ENCODE measurements around the gene PEX26. TPM values are rescaled to one million over a fixed set of nuclear protein-coding genes. Genes with fewer than 3 reads are reported as not detected.

Gene PEX26
- total RNA-seq, 4 donors from 2014 or later, result 29.4 to 49.6 (median 39.4) TPM

- no peaks in the 10 kb centered on the region for H3K27me3 ChIP-seq
- DNase-seq, result peak in 1 of 2 donors; percentile 36
- no peaks in the 10 kb centered on the region for H3K36me3 ChIP-seq
- H3K9me3 ChIP-seq, result no peaks in the 10 kb centered on the region
- peaks cover 0 to 7% of the 10 kb centered on the region in 2 donors for H3K4me1 ChIP-seq
- 53 to 91% methylated on average over 7 of the region's 7 CpGs for WGBS, 2 donors
- no peak overlapping the region for H3K27ac ChIP-seq
- intact Hi-C loops (cut with DNase I), result no loop called here
- H3K4me3 ChIP-seq (replicated peaks in 1 of 3), result no peak overlapping the region
- TF ChIP-seq POLR2A (IDR thresholded peaks at IDR 0.05), result no peak
- no peak for TF ChIP-seq CTCF (IDR thresholded peaks at IDR 0.05)
These were observed 13.2 kb upstream of the PEX26 start for GRCh38 chr22:18064636-18065035.

- Histone ChIP-seq H3K9me3 (no peaks in the 10 kb centered on the region), H3K36me3 (no peaks in the 10 kb centered on the region), H3K27ac (no peak overlapping the region), H3K27me3 (no peaks in the 10 kb centered on the region), H3K4me1 (peaks cover 0 to 7% of the 10 kb centered on the region in 2 donors), H3K4me3 (replicated peaks in 1 of 3) (no peak overlapping the region)
- WGBS, 2 donors, result 72 to 77% methylated on average over 9 of the region's 9 CpGs
- DNase-seq, result no peak
- no peak for TF ChIP-seq POLR2A (IDR thresholded peaks at IDR 0.05)
- TF ChIP-seq CTCF (IDR thresholded peaks at IDR 0.05), result no peak
- intact Hi-C loops (cut with DNase I), result no loop called here
These were observed 12.5 kb upstream of the PEX26 start for GRCh38 chr22:18065256-18065655.

- no peaks in the 10 kb centered on the region for H3K36me3 ChIP-seq
- H3K4me3 ChIP-seq (replicated peaks in 1 of 3), result no peak overlapping the region
- DNase-seq, result no peak
- no peak for TF ChIP-seq POLR2A (IDR thresholded peaks at IDR 0.05)
- no peak for TF ChIP-seq CTCF (IDR thresholded peaks at IDR 0.05)
- no peaks in the 10 kb centered on the region for H3K9me3 ChIP-seq
- H3K27ac ChIP-seq, result no peak overlapping the region
- H3K27me3 ChIP-seq, result no peaks in the 10 kb centered on the region
- peaks cover 0 to 7% of the 10 kb centered on the region in 2 donors for H3K4me1 ChIP-seq
- intact Hi-C loops (cut with DNase I), result no loop called here
- 62 to 69% methylated on average over 12 of the region's 12 CpGs for WGBS, 2 donors
These were observed 11.5 kb upstream of the PEX26 start for GRCh38 chr22:18066181-18066859.

GRCh38 chr22:18067121-18067520 is 10.7 kb upstream of the PEX26 start:
- DNase-seq, result no peak
- Histone ChIP-seq H3K4me1 (peaks cover 0 to 7% of the 10 kb centered on the region in 2 donors), H3K4me3 (replicated peaks in 1 of 3) (no peak overlapping the region), H3K36me3 (no peaks in the 10 kb centered on the region), H3K27me3 (no peaks in the 10 kb centered on the region), H3K9me3 (no peaks in the 10 kb centered on the region), H3K27ac (no peak overlapping the region)
- intact Hi-C loops (cut with DNase I), result no loop called here
- TF ChIP-seq POLR2A (IDR thresholded peaks at IDR 0.05) (no peak), CTCF (IDR thresholded peaks at IDR 0.05) (no peak)
- 92 to 95% methylated on average over 3 of the region's 3 CpGs for WGBS, 2 donors

- intact Hi-C loops (cut with DNase I), result no loop called here
- Histone ChIP-seq H3K27me3 (no peaks in the 10 kb centered on the region), H3K4me1 (peaks cover 0 to 5% of the 10 kb centered on the region in 2 donors), H3K4me3 (replicated peaks in 1 of 3) (no peak overlapping the region), H3K27ac (no peak overlapping the region), H3K36me3 (no peaks in the 10 kb centered on the region), H3K9me3 (no peaks in the 10 kb centered on the region)
- WGBS, 2 donors, result 73 to 81% methylated on average over 13 to 14 of the region's 14 CpGs
- TF ChIP-seq POLR2A (IDR thresholded peaks at IDR 0.05) (no peak), CTCF (IDR thresholded peaks at IDR 0.05) (no peak)
- no peak for DNase-seq
These were observed 10.0 kb upstream of the PEX26 start for GRCh38 chr22:18067548-18068341.
